ENCODE data around the gene TTLL8.

GRCh38 chr22:50101870-50102565, 43.9 kb upstream of the TTLL8 start:
- TF ChIP-seq EZH2 (IDR thresholded peaks at IDR 0.05; ENCODE audit: borderline replicate concordance): no peak
- TF ChIP-seq CTCF (IDR thresholded peaks at IDR 0.05; ENCODE audit: poor library complexity): no peak
- TF ChIP-seq EZH2phosphoT487 (IDR thresholded peaks at IDR 0.05; ENCODE audit: low read depth, severe bottlenecking, unreplicated experiment): no peak
